WTC11 (cell line): ENCODE measurements around the gene GXYLT2. TPM values are rescaled to one million over a fixed set of nuclear protein-coding genes. Genes with fewer than 3 reads are reported as not detected.

Source experiments
- ATAC-seq: fragments of 200-7000 bp; cut with Tn5 transposase; 2 replicates; pipeline ENCODE4 v1.10.0; 2021; ENCODE audit warnings: mild to moderate bottlenecking, moderate library complexity
- CTCF ChIA-PET: fragments of 300-600 bp; sonication (Branson Sonifier 250); formaldehyde crosslinking; loops from one replicate; lab custom pipeline; 2021; ENCODE audit warnings: antibody characterized with exemption; lab: Charles Lee
- POLR2A ChIA-PET: fragments of 350-600 bp; sonication (Branson Sonifier 250); formaldehyde crosslinking; loops from one replicate; lab custom pipeline; 2021; ENCODE audit warnings: antibody characterized with exemption; lab: Charles Lee
- DNase-seq: peaks from one replicate; pipeline ENCODE4 v3.0.0; 2021; ENCODE audit warnings: low spot score
- H3K27ac Mint-ChIP-seq: 2 replicates; pipeline ENCODE4 v1.8.0; 2021; ENCODE audit warnings: mixed read lengths
- H3K27me3 Mint-ChIP-seq: 2 replicates; pipeline ENCODE4 v1.8.0; 2021; ENCODE audit warnings: low read depth, mild to moderate bottlenecking, moderate library complexity, mixed read lengths
- H3K36me3 Mint-ChIP-seq: 2 replicates; pipeline ENCODE4 v1.8.0; 2021; ENCODE audit warnings: mixed read lengths
- H3K4me1 Mint-ChIP-seq: 2 replicates; pipeline ENCODE4 v1.8.0; 2022; ENCODE audit warnings: mixed read lengths
- H3K4me3 Mint-ChIP-seq: 2 replicates; pipeline ENCODE4 v1.8.0; 2021; ENCODE audit warnings: mild to moderate bottlenecking, moderate library complexity, mixed read lengths
- H3K9me3 Mint-ChIP-seq: 2 replicates; pipeline ENCODE4 v1.8.0; 2021; ENCODE audit warnings: mixed read lengths
- FOXP1 ChIP-seq: sonication (generic); formaldehyde crosslinking; IDR thresholded peaks from 2 replicates; pipeline ENCODE4 v1.8.0; 2022; ENCODE audit warnings: missing genetic modification reagents, mild to moderate bottlenecking, moderate library complexity, borderline replicate concordance
- PREB ChIP-seq: sonication (generic); formaldehyde crosslinking; IDR thresholded peaks from 2 replicates; pipeline ENCODE4 v1.8.1; 2022; ENCODE audit warnings: mild to moderate bottlenecking, missing genetic modification reagents, moderate library complexity, borderline replicate concordance
- PRRX2 ChIP-seq: fragments of 250-450 bp; sonication (Bioruptor Pico); IDR thresholded peaks from 2 replicates; pipeline ENCODE4 v1.8.0; 2021; ENCODE audit warnings: mild to moderate bottlenecking
- TEAD4 ChIP-seq: sonication (generic); formaldehyde crosslinking; IDR thresholded peaks from 2 replicates; pipeline ENCODE4 v1.8.0; 2022; ENCODE audit warnings: mild to moderate bottlenecking, missing genetic modification reagents
- ZBTB21 ChIP-seq: sonication (generic); formaldehyde crosslinking; IDR thresholded peaks from 2 replicates; pipeline ENCODE4 v1.8.1; 2023; ENCODE audit warnings: mild to moderate bottlenecking, missing genetic modification reagents, borderline replicate concordance
- ZNF232 ChIP-seq: sonication (generic); formaldehyde crosslinking; IDR thresholded peaks from 2 replicates; pipeline ENCODE4 v1.8.0; 2022; ENCODE audit warnings: mild to moderate bottlenecking, missing genetic modification reagents
- ZNF671 ChIP-seq: fragments of 250-450 bp; sonication (Bioruptor Pico); IDR thresholded peaks from 2 replicates; pipeline ENCODE4 v1.8.0; 2021; ENCODE audit warnings: mild to moderate bottlenecking
- total RNA-seq: library from RNA; stranded (reverse); gene quantifications from 3 replicates; pipeline ENCODE4 v1.2.3, GENCODE V29; 2021
- TF ChIP-seq, protein P1 (sequence below): fragments of 250-450 bp; sonication (Bioruptor Pico); IDR thresholded peaks from 2 replicates; pipeline ENCODE4 v1.9.0; 2021; ENCODE audit warnings: mild to moderate bottlenecking
- TF ChIP-seq, protein P2 (sequence below): sonication (generic); formaldehyde crosslinking; IDR thresholded peaks from 2 replicates; pipeline ENCODE4 v1.8.1; 2023; ENCODE audit warnings: mild to moderate bottlenecking, missing genetic modification reagents
- TF ChIP-seq, protein P3 (sequence below): sonication (generic); formaldehyde crosslinking; IDR thresholded peaks from 2 replicates; pipeline ENCODE4 v1.8.1; 2023; ENCODE audit warnings: mild to moderate bottlenecking, missing genetic modification reagents, moderate library complexity

GXYLT2 gene
- total RNA-seq, 1 experiment from 2014 or later: 6.5 TPM

- TF ChIP-seq PREB (CRISPR knock-in tag): no peak
- TF ChIP-seq ZBTB21 (CRISPR knock-in tag): no peak
- TF ChIP-seq, protein P1, sequence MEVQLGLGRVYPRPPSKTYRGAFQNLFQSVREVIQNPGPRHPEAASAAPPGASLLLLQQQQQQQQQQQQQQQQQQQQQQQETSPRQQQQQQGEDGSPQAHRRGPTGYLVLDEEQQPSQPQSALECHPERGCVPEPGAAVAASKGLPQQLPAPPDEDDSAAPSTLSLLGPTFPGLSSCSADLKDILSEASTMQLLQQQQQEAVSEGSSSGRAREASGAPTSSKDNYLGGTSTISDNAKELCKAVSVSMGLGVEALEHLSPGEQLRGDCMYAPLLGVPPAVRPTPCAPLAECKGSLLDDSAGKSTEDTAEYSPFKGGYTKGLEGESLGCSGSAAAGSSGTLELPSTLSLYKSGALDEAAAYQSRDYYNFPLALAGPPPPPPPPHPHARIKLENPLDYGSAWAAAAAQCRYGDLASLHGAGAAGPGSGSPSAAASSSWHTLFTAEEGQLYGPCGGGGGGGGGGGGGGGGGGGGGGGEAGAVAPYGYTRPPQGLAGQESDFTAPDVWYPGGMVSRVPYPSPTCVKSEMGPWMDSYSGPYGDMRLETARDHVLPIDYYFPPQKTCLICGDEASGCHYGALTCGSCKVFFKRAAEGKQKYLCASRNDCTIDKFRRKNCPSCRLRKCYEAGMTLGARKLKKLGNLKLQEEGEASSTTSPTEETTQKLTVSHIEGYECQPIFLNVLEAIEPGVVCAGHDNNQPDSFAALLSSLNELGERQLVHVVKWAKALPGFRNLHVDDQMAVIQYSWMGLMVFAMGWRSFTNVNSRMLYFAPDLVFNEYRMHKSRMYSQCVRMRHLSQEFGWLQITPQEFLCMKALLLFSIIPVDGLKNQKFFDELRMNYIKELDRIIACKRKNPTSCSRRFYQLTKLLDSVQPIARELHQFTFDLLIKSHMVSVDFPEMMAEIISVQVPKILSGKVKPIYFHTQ (CRISPR knock-in tag): no peak
Measured at GRCh38 chr3:72862314-72863090, 25.3 kb upstream of the GXYLT2 start (continued).

DNA sequence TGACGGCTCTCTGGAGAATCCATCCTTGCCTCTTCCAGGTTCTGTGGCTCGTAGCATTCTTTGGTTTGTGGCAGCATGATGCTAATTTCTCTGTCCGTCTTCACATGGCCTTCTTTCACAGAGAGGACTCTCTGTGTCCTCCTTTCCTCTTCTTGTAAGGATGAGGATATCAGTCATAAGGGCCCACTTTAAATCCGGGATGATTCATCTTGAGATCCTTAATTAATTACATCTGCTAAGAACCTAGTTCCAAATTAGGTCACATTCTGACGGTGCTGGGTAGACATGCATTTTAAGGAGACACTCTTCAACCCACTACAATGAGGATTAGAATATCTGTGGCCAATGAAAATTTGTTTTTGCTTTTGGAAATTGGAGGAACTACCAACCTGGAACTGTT lies 15.7 kb upstream of the GXYLT2 start:
- ChIA-PET POLR2A (interaction anchor here (1.0 kb wide), 1 partner anchor 128 kb away, joined by 3 read pairs; no protein-coding TSS in a partner anchor), CTCF (no interaction called here)
- no peaks in the 10 kb centered on the region for H3K9me3 Mint-ChIP-seq
- no peak for ATAC-seq
- H3K27me3 Mint-ChIP-seq: peaks cover 12% of the 10 kb centered on the region
- H3K4me3 Mint-ChIP-seq: no peak overlapping the region
- no peaks in the 10 kb centered on the region for H3K36me3 Mint-ChIP-seq
- no peak overlapping the region for H3K27ac Mint-ChIP-seq
- no peak for DNase-seq
- H3K4me1 Mint-ChIP-seq: no peaks in the 10 kb centered on the region
- TF ChIP-seq PRRX2 (CRISPR knock-in tag): no peak
- TF ChIP-seq, protein P2, sequence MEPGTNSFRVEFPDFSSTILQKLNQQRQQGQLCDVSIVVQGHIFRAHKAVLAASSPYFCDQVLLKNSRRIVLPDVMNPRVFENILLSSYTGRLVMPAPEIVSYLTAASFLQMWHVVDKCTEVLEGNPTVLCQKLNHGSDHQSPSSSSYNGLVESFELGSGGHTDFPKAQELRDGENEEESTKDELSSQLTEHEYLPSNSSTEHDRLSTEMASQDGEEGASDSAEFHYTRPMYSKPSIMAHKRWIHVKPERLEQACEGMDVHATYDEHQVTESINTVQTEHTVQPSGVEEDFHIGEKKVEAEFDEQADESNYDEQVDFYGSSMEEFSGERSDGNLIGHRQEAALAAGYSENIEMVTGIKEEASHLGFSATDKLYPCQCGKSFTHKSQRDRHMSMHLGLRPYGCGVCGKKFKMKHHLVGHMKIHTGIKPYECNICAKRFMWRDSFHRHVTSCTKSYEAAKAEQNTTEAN (CRISPR knock-in tag): no peak
- TF ChIP-seq FOXP1: no peak
- no peak for TF ChIP-seq ZNF232

GRCh38 chr3:72887343-72887704 lies 522 bp upstream of the GXYLT2 start:
- H3K4me1 Mint-ChIP-seq: peaks cover 34% of the 10 kb centered on the region
- ChIA-PET CTCF (interaction anchor here (0.5 to 1.9 kb wide), 8 partner anchors 9 to 290 kb away, joined by 3 to 8 read pairs (median 5); partner anchors contain the start of genes PPP4R2 and SHQ1), POLR2A (interaction anchor here (0.7 kb wide), 1 partner anchor 122 kb away, joined by 3 read pairs; no protein-coding TSS in a partner anchor)
- ATAC-seq: no peak; the same call in 1 of the 2 replicates
- H3K27me3 Mint-ChIP-seq: peaks cover 59% of the 10 kb centered on the region
- H3K9me3 Mint-ChIP-seq: peaks cover 11% of the 10 kb centered on the region
- TF ChIP-seq, protein P3, sequence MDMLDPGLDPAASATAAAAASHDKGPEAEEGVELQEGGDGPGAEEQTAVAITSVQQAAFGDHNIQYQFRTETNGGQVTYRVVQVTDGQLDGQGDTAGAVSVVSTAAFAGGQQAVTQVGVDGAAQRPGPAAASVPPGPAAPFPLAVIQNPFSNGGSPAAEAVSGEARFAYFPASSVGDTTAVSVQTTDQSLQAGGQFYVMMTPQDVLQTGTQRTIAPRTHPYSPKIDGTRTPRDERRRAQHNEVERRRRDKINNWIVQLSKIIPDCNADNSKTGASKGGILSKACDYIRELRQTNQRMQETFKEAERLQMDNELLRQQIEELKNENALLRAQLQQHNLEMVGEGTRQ (CRISPR knock-in tag): 0 out of 2 replicates have a peak, but pooled peaks have one; percentile 11
- no peak for TF ChIP-seq ZNF671 (CRISPR knock-in tag)
- peaks cover 4% of the 10 kb centered on the region; the same call in 1 of the 2 replicates for H3K36me3 Mint-ChIP-seq
- peak overlapping the region; percentile 6; the same call in 1 of the 2 replicates for H3K27ac Mint-ChIP-seq
- no peak for DNase-seq
- H3K4me3 Mint-ChIP-seq: peak overlapping the region; percentile 75

DNA sequence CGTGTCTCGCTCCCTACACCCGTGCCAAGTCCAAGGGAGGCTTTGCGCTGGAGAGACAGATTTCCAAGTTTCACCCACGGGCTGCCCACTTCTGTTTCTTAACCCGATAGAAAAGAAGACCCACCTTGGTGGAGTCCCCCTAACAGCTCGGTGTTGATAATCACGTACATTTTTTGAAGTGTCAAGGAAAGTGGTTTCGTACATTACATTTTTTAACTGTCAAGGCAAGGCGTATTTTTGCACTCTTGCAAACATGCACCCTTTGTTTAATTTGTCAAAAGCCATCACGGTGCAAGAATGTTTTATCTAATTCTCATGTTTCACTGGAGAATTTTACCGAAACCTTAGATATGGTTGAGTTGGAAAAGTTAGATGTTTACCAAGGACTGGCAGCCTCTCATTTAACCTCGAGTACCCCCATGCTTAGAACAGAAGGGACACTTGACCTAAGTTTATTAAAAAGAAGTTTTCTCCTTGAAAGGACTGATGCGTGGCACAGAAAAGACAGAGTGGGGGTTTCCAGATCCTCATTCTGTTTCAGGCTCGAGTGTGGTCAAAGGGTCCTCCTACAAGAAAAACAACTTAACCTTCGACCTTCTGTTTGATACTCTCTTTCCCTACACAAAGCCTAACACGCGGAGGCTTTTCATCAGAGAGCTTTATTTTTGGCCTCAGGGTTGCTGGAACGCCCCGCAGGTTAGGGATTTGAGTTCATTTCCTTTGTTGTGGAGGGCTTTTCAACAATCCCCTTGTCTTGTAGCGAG lies 882 bp downstream of the GXYLT2 start:
- ChIA-PET CTCF (interaction anchor here (0.6 to 1.9 kb wide), 6 partner anchors 37 to 821 kb away, joined by 3 to 5 read pairs (median 4); no protein-coding TSS in a partner anchor), POLR2A (interaction anchor here (0.5 kb wide), 1 partner anchor 195 kb away, joined by 4 read pairs; no protein-coding TSS in a partner anchor)
- ATAC-seq: 0 out of 2 replicates have a peak, but pooled peaks have one; percentile 3
- peak overlapping the region; percentile 72 for H3K4me3 Mint-ChIP-seq
- no peak for DNase-seq
- H3K27me3 Mint-ChIP-seq: peaks cover 65% of the 10 kb centered on the region
- H3K9me3 Mint-ChIP-seq: peaks cover 6% of the 10 kb centered on the region
- no peak overlapping the region for H3K27ac Mint-ChIP-seq
- no peak for TF ChIP-seq TEAD4 (CRISPR knock-in tag)
- peaks cover 39% of the 10 kb centered on the region for H3K4me1 Mint-ChIP-seq
- H3K36me3 Mint-ChIP-seq: no peaks in the 10 kb centered on the region
